Measurements from ENCODE around the gene CCDC201. TPM values are rescaled to one million over a fixed set of nuclear protein-coding genes. Genes with fewer than 3 reads are reported as not detected.

The CCDC201 gene
- total RNA-seq, 1 experiment from 2014 or later = not detected

DNA sequence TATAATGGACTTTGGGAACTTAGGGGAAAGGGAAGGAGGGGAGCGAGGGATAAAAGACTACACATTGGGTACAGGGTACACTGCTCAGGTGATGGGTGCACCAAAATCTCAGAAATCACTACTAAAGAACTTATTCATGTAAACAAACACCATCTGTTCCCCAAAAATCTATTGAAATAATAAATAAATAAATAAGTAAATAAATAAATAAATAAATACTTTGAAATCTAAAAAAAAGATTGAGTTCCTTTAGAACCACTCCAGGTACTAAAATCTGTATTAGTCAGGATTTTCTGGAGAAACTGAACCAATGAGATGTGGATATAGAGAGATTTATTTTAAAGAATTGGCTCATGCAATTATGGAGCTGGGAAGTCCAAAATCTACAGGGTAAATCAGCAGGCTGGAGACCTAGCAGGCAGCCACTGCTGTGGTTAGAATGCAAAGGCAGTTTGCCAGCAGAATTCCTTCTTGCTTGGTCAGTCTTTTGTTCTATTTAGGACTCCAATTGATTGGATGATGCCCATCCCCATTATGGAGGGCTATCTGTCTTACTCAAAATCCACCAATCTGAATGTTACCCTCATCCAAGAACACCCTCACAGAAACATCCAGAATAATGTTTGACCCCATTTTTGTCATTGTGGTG is 24.3 kb upstream of the CCDC201 start:
- H4K5ac ChIP-seq (ENCODE audit: insufficient read length, low read depth, low read length) = no peak overlapping the region
- no peaks in the 10 kb centered on the region for H3K79me1 ChIP-seq (ENCODE audit: insufficient read depth, low read depth, low read length, poor library complexity, severe bottlenecking)
- H2AK5ac ChIP-seq (ENCODE audit: insufficient read length, low read length) = no peak overlapping the region
- no peaks in the 10 kb centered on the region for H4K20me1 ChIP-seq (ENCODE audit: control insufficient read depth, insufficient read depth, insufficient read length)
- Mint-ChIP-seq H3K36me3 (ENCODE audit: insufficient read depth in 1 of 3, low read depth in 3 of 3) (no peaks in the 10 kb centered on the region), H3K4me1 (no peaks in the 10 kb centered on the region), H3K4me3 (no peak overlapping the region), H3K27ac (no peak overlapping the region), H3K27me3 (ENCODE audit: low read depth) (peaks cover 34% of the 10 kb centered on the region), H3K9me3 (no peaks in the 10 kb centered on the region; a peak in 1 of 5 replicates)
- no peak overlapping the region for H2AFZ ChIP-seq (ENCODE audit: low read length)
- H4K91ac ChIP-seq (ENCODE audit: insufficient read length, low read depth, low read length) = no peak overlapping the region
- no peak overlapping the region for H3K9ac ChIP-seq (ENCODE audit: extremely low read depth, insufficient read length, low read length)
- no peak overlapping the region for H3K27ac ChIP-seq (ENCODE audit: insufficient read length, low read depth, low read length)
- H3K56ac ChIP-seq (ENCODE audit: insufficient read length, low read depth, low read length) = no peak overlapping the region
- no peak for DNase-seq
- no peak overlapping the region for H2BK120ac ChIP-seq (ENCODE audit: low read depth, low read length, poor library complexity, severe bottlenecking)
- no peak overlapping the region for H2BK12ac ChIP-seq (ENCODE audit: insufficient read length, low read depth, low read length)
- H3K4me1 ChIP-seq (ENCODE audit: insufficient read depth, low read length) = no peaks in the 10 kb centered on the region
- 0 out of 2 replicates have a peak, but pooled peaks cover 2% of the 10 kb centered on the region for H3K27me3 ChIP-seq (ENCODE audit: insufficient read depth, low read length)
- no peak overlapping the region for H2BK20ac ChIP-seq (ENCODE audit: low read depth, low read length, poor library complexity, severe bottlenecking)
- no CpG with 5 or more reads among the region's 1 CpG for WGBS (ENCODE audit: extremely low coverage, insufficient read length, low lambda C conversion rate)
- no peak overlapping the region for H2BK15ac ChIP-seq (ENCODE audit: low read depth, low read length)
- H3K9me3 ChIP-seq (ENCODE audit: control insufficient read depth, low read depth, low read length) = no peaks in the 10 kb centered on the region
- no peaks in the 10 kb centered on the region for H3K79me2 ChIP-seq (ENCODE audit: insufficient read depth, low read length)
- no peak overlapping the region for H3K14ac ChIP-seq (ENCODE audit: insufficient read depth, low read length)
- H4K8ac ChIP-seq (replicated peaks; ENCODE audit: insufficient read length, low read depth, low read length) = no peak overlapping the region
- no peak overlapping the region for H3K23ac ChIP-seq (ENCODE audit: insufficient read length, low read depth, low read length)
- no peak overlapping the region for H3K18ac ChIP-seq (ENCODE audit: insufficient read length, low read depth, low read length)
- no peak overlapping the region for H3T11ph ChIP-seq (ENCODE audit: low read length)
- TF ChIP-seq CTCF (conservative IDR thresholded peaks at IDR 0.05) = no peak
- no peak overlapping the region for H2BK5ac ChIP-seq (ENCODE audit: insufficient read length, low read length)
- H3K4ac ChIP-seq (ENCODE audit: low read depth, low read length) = no peak overlapping the region
- no peak overlapping the region for H3K4me2 ChIP-seq (ENCODE audit: insufficient read depth, insufficient read length, low read length)
- H3K23me2 ChIP-seq (ENCODE audit: insufficient read length, low read depth, low read length, poor library complexity, severe bottlenecking) = no peaks in the 10 kb centered on the region

Data from H9 (cell line).